GM21619 (cell line): Measurements from ENCODE around the gene RSAD2.
A peak's percentile ranks its signal among the peaks of the same experiment; 100 is the strongest.

Experiments
- ATAC-seq: cut with Tn5 transposase; IDR thresholded peaks from one replicate; pipeline ENCODE4 v1.9.1; 2021; ENCODE audit not compliant: unreplicated experiment

Gene RSAD2

DNA sequence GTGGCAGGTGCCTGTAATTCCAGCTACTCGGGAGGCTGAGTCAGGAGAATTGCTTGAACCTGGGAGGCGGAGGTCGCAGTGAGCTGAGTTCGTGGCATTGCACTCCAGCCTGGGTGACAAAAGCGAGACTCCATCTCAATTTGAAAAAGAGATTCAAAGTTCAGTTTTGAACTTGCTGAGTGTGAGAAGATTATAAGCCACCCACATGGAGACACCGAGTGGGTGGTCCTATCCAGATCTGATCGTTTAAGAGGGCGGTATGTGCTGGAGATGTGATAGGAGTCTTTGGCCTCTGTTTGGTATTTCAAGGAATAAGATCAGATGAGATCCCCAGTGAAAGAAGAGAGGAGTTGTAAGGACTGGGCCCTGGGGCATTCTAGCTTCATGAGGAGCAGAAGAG lies 65.3 kb downstream of the RSAD2 start:
- ATAC-seq = no peak

DNA sequence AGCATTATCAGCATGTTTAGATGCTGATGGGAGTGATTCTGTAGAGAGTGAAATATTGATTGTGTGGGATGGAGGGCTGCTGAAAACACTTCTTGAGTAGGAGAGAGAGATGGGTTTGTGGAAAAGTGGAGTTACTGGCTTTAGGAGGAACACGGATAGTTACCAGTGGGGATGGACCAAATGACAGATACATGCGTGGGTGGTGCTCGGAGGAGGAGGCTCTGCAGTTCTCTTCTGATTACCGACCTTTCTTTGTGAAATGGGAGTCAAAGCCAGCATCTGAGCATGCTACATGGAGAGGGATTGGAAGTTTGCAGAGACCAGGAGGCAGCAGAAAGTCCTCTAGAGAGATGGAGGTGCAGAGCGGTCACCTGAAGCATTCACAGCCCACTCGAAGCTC lies 65.9 kb downstream of the RSAD2 start:
- ATAC-seq = no peak

DNA sequence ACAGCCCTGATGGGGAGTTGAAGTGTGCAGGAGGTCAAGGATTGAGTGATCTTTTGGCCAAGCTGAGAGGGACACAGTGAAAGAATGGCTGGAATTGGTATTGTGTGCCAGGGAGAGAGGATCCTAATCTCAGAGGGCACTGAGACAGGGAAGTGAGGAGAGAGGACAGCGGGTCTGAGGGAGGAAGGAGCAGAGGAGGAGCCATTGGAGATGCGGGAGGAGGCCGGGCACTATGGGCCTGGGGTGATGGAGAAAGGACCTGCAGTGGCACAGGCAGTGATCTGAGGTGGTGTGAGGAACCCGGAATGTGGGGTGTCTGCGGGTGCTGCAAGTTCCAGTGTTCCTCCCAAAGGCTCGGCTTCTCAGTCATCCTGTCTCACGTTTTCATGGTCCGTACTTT lies 66.4 kb downstream of the RSAD2 start:
- no peak for ATAC-seq

DNA sequence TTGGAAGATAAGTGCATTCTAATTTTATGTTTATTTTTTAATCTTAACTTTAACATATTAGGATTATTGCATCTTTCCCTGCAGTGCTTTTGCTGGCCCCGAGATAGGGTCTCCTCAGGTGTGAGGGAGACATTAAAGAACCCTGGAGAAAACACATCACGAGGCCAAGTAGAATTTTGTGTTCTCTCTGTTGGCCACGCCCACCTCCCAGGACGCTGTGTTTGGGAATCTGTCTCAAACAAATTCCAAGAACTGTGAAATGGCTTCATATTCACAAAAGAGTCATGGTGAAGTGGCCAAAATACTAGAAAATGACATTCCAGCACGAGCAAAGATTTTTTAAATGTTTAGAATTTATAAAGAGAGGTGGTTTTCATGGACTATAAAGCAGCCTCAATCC lies 67.0 kb downstream of the RSAD2 start:
- ATAC-seq = no peak

DNA sequence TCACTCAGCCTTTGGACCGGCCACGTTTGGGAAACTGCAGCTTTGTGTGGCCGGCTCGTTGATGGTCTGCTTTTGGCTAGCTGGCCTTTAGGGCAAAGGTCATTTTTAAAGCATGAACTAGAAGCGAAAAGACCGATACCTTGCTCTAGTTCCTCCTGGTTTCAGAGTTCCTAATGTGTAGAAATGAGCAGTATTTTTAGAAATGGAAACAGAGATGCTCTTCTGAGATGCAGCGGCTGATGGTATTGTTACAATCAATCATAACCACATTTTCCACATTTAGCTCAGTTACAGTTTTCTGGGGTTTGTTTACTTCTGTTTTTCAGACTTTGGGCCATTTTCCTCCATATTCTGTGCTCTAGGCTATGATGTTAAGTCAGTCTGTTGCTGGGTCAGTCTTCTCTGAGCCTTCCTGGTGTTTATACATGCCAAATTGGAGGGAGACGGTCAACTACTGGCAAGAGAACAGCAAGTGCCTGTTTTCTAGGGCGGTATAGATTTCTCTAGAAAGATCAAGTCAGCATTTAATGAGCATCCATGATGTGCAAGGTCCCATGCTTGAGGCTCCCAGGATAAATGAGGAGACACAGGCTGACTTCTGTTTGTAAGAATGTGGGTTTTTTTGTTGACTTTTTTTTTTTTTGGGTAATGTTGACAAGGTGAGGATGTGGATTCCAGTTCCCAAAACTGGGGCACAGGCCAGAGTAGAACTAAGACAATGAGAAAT lies 67.7 kb downstream of the RSAD2 start:
- peak; percentile 92 for ATAC-seq

DNA sequence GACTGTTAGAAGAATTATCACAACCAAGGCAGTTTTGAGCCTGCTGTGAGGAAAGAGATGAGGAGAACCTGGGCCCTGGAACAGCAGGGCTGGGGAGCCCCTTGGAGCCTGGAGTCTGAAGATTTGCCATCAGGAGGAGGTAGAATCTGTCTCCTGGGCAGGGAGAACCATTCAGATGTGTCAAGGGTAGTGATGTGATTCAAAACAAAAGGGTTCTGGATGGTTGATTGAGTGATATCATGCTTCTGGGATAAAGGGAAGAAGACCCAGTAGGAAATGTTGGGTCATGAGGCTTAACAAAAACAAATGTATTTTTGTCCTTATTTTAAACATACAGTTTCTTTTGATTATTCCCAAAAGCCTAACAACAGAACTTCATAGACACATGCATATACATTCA lies 68.2 kb downstream of the RSAD2 start:
- ATAC-seq = no peak

DNA sequence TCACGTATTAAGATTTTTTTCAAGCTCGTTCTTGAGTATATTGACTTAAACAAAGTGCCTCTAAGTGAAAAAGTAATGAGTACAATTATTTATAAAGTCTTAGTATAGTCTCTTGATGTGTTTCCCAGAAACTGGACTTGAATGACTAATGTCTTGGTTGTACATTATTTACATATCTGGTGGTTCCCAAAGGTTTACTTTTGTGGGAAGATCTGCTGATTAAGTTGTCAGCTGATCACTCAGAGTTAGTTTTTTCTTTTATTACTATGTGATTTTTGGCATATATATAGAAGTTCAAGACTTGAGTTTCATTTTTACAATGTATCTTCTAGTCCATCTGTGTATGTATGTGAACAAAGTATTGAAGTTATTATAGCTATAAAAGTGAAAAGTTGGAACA lies 69.1 kb downstream of the RSAD2 start:
- no peak for ATAC-seq
